ENCODE results near the gene WSCD2.

DNA sequence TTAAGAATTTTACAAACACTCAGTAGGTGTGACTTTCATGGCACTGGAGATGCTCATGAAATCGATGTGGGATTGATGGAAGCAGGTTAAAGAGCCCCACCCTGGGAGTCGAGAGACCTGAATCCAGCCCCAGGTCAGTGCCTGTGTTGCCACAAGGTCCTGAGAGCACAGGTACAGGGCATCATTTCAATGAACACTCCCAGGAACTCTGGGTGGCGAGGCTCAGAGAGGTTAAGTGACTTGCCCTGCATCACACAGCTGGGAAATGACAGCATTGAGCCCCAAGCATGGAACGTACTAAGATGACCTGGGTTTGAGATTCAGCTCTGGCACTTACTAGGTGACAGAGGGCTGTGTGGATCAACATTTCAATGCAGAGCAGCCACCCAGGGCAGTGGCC, 111.8 kb downstream of the WSCD2 start:
- TF ChIP-seq, protein P1, sequence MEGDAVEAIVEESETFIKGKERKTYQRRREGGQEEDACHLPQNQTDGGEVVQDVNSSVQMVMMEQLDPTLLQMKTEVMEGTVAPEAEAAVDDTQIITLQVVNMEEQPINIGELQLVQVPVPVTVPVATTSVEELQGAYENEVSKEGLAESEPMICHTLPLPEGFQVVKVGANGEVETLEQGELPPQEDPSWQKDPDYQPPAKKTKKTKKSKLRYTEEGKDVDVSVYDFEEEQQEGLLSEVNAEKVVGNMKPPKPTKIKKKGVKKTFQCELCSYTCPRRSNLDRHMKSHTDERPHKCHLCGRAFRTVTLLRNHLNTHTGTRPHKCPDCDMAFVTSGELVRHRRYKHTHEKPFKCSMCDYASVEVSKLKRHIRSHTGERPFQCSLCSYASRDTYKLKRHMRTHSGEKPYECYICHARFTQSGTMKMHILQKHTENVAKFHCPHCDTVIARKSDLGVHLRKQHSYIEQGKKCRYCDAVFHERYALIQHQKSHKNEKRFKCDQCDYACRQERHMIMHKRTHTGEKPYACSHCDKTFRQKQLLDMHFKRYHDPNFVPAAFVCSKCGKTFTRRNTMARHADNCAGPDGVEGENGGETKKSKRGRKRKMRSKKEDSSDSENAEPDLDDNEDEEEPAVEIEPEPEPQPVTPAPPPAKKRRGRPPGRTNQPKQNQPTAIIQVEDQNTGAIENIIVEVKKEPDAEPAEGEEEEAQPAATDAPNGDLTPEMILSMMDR (IDR thresholded peaks at IDR 0.05), result no peak
- no peak for TF ChIP-seq EZH2 (IDR thresholded peaks at IDR 0.05; ENCODE audit: borderline replicate concordance, insufficient read depth, low read depth, low read length, poor library complexity, severe bottlenecking)
